HepG2 (cell line): ENCODE results near the gene LIME1. TPM values are rescaled to one million over a fixed set of nuclear protein-coding genes. Genes with fewer than 3 reads are reported as not detected.

ENCODE experiments used
- ATAC-seq: fragments of 200-7000 bp; cut with Tn5 transposase; 3 replicates; pipeline ENCODE4 v1.9.1; 2020; ENCODE audit warnings: mild to moderate bottlenecking, moderate library complexity
- BruUV-seq: library from RNA; stranded (reverse); fragments of 400-500 nt; replicated peaks from 2 replicates; lab custom pipeline; 2021; lab: Mats Ljungman, UMichigan
- CTCF ChIA-PET: fragments of 300-600 bp; formaldehyde crosslinking; extraction: SDS; loops from one replicate; lab custom pipeline; 2021; ENCODE audit warnings: low total read pairs, inconsistent platforms, low intra/inter-chr PET ratio; lab: Yijun Ruan, JAX
- POLR2A ChIA-PET: fragments of 350-600 bp; sonication (Branson Sonifier 250); formaldehyde crosslinking; loops from one replicate; lab custom pipeline; 2020; ENCODE audit warnings: antibody characterized with exemption, inconsistent platforms; lab: Yijun Ruan, JAX
- DNase-seq: peaks from one replicate; pipeline ENCODE4 v3.0.0-alpha.2; 2015; ENCODE audit warnings: low spot score
- FAIRE-seq: peaks from 3 replicates; lab custom pipeline; 2011; peaks lifted over from hg19 to GRCh38; lab: Jason Lieb, UNC
- H2AFZ ChIP-seq: one replicate; pipeline ENCODE4 v1.6.1; 2011; ENCODE audit warnings: low read length, inconsistent platforms
- H3K27ac ChIP-seq: fragments of 300-600 bp; 3 replicates; pipeline ENCODE4 v1.8.0; 2011; ENCODE audit warnings: mixed run types, mild to moderate bottlenecking, mixed read lengths, low read length, inconsistent platforms; ENCODE audit not compliant: insufficient read depth; ENCODE audit errors: extremely low read length
- H3K27me3 ChIP-seq, 2 experiments: fragments of 200-600 bp in 1 of 2; 2 replicates in 1 of 2; 3 replicates in 1 of 2; pipeline versions ENCODE4 v1.6.0 to v1.8.0; 2011; ENCODE audit warnings: low read length in 2 of 2, mild to moderate bottlenecking in 2 of 2, moderate library complexity in 2 of 2, inconsistent platforms in 1 of 2; ENCODE audit not compliant: insufficient read depth in 2 of 2, control insufficient read depth in 1 of 2
- H3K36me3 ChIP-seq, 2 experiments: fragments of 200-600 bp in 1 of 2; replicated peaks in 1 of 2; 2 replicates in 1 of 2; 3 replicates in 1 of 2; pipeline versions ENCODE4 v1.5.1 to v1.8.0; 2011; ENCODE audit warnings: low read length in 2 of 2, inconsistent platforms in 1 of 2; ENCODE audit not compliant: insufficient read depth in 2 of 2, control insufficient read depth in 1 of 2
- H3K4me1 ChIP-seq: 2 replicates; pipeline ENCODE4 v1.5.1; 2012; ENCODE audit warnings: low read length, inconsistent platforms; ENCODE audit not compliant: insufficient read depth
- H3K4me2 ChIP-seq: 2 replicates; pipeline ENCODE4 v1.6.0; 2011; ENCODE audit warnings: low read depth, low read length, inconsistent platforms
- H3K4me3 ChIP-seq, 3 experiments: fragments of 200-600 bp in 1 of 3; sonication (generic), shearing (Covaris generic) in 1 of 3; replicated peaks in 1 of 3; 2 replicates each; pipeline ENCODE4 v1.5.1; 2011 to 2016; ENCODE audit warnings: low read length in 3 of 3, inconsistent platforms in 2 of 3, low read depth in 2 of 3, mild to moderate bottlenecking in 2 of 3, control low read depth in 1 of 3, mixed read lengths in 1 of 3; ENCODE audit not compliant: insufficient read depth in 1 of 3
- H3K79me2 ChIP-seq: one replicate; pipeline ENCODE4 v1.6.1; 2011; ENCODE audit warnings: low read length, inconsistent platforms; ENCODE audit not compliant: insufficient read depth
- H3K9ac ChIP-seq: 2 replicates; pipeline ENCODE4 v1.6.0; 2011; ENCODE audit warnings: mild to moderate bottlenecking, low read depth, low read length, inconsistent platforms; ENCODE audit not compliant: insufficient read depth
- H3K9me3 ChIP-seq: 2 replicates; pipeline ENCODE4 v1.5.1; 2012; ENCODE audit warnings: mild to moderate bottlenecking, low read length
- H4K20me1 ChIP-seq: 2 replicates; pipeline ENCODE4 v1.6.0; 2011; ENCODE audit warnings: inconsistent platforms, mild to moderate bottlenecking, low read length, moderate library complexity; ENCODE audit not compliant: insufficient read depth
- GPN1 ChIP-seq: sonication (generic); formaldehyde crosslinking; IDR thresholded peaks from 2 replicates; pipeline ENCODE4 v1.5.1; 2020; ENCODE audit warnings: missing genetic modification reagents, borderline replicate concordance
- KLF15 ChIP-seq: sonication (generic); formaldehyde crosslinking; IDR thresholded peaks from 2 replicates; pipeline ENCODE4 v1.8.1; 2023; ENCODE audit warnings: borderline replicate concordance, mild to moderate bottlenecking, inconsistent platforms, missing genetic modification reagents, mixed read lengths
- KLF16 ChIP-seq, 2 experiments: sonication (generic) in 1 of 2; formaldehyde crosslinking in 1 of 2; IDR thresholded peaks; 2 replicates each; pipeline versions ENCODE4 v1.6.1 to v1.8.0; 2016 to 2023; ENCODE audit warnings: missing genetic modification reagents in 2 of 2, missing compliant biosample characterization in 1 of 2
- POLR2A ChIP-seq, 2 experiments: IDR thresholded peaks; 2 replicates each; pipeline ENCODE4 v1.6.1; 2011; ENCODE audit warnings: low read depth in 2 of 2, low read length in 2 of 2, mild to moderate bottlenecking in 1 of 2, moderate library complexity in 1 of 2; ENCODE audit not compliant: insufficient read depth in 1 of 2
- RBM22 ChIP-seq: fragments of 200-400 bp; formaldehyde crosslinking; optimal IDR thresholded peaks from 2 replicates; pipeline ENCODE3; 2017; ENCODE audit warnings: mild to moderate bottlenecking, low read length, moderate library complexity
- TAF1 ChIP-seq: sonication (generic); formaldehyde crosslinking; IDR thresholded peaks from 2 replicates; pipeline ENCODE4 v1.4.0; 2020; ENCODE audit warnings: missing genetic modification reagents
- ZNF407 ChIP-seq: sonication (generic); formaldehyde crosslinking; IDR thresholded peaks from one replicate; pipeline ENCODE4 v1.5.1; 2020; ENCODE audit warnings: mild to moderate bottlenecking, missing genetic modification reagents; ENCODE audit errors: not compliant biosample characterization
- ZNF788 ChIP-seq: sonication (generic); formaldehyde crosslinking; IDR thresholded peaks from 2 replicates; pipeline ENCODE4 v1.5.0; 2020; ENCODE audit warnings: mild to moderate bottlenecking, missing genetic modification reagents, borderline replicate concordance
- ZXDC ChIP-seq: sonication (generic); formaldehyde crosslinking; IDR thresholded peaks from 2 replicates; pipeline ENCODE4 v1.5.0; 2020; ENCODE audit warnings: mild to moderate bottlenecking, missing genetic modification reagents
- WGBS: methylation state at CpG from one replicate; pipeline ENCODE4 v1.1.6; 2017; ENCODE audit warnings: low lambda C conversion rate; 5-methylcytosine and 5-hydroxymethylcytosine counted together
- in situ Hi-C: cut with HindIII; loops from 2 replicates; pipeline ENCODE4 v1.10.0; 2017; ENCODE audit warnings: low pct_unique_long_range_greater_than_20kb; ENCODE audit not compliant: extremely low pct_ligation_motif_present
- intact Hi-C: fragments of 100-400 bp; cut with micrococcal nuclease; formaldehyde crosslinking; loops from one replicate; pipeline ENCODE4 v1.10.0; 2022; ENCODE audit not compliant: unreplicated experiment
- polyA plus RNA-seq, 8 experiments: library from polyadenylated mRNA; depleted of rRNA in 3 of 8; stranded (reverse) in 7 of 8; unstranded in 1 of 8; fragments of >200 nt; fragmentation: Illumina TruSeq in 4 of 8; extraction: Trizol in 4 of 8; gene quantifications; 2 replicates each; pipeline versions ENCODE4 v1.2.1 to v1.2.3, GENCODE V29; 2011 to 2016; ENCODE audit warnings: low read depth in 4 of 8, missing spikeins in 1 of 8, mixed read lengths in 1 of 8; ENCODE audit not compliant: insufficient read depth in 1 of 8
- total RNA-seq, 5 experiments: library from RNA; depleted of rRNA; stranded (reverse); fragments of >200 nt; fragmentation: Illumina TruSeq; extraction: Trizol; gene quantifications; 2 replicates each; pipeline ENCODE4 v1.2.3, GENCODE V29; 2016; ENCODE audit warnings: low read depth in 1 of 5

The LIME1 gene
- total and polyA plus RNA-seq, 2 of the 13 experiments (the other 11 are each of a cell fraction or from before 2014, with no cell fraction given): 13.0 to 61.5 TPM

- H3K9me3 ChIP-seq: no peaks in the 10 kb centered on the region
- ChIA-PET POLR2A (interaction anchor here (0.9 to 2.7 kb wide), 8 partner anchors 11 to 211 kb away, joined by 3 to 9 read pairs (median 4); partner anchors contain the start of genes ARFRP1, STMN3, TPD52L2 and UCKL1), CTCF (interaction anchor here (0.6 kb wide), 1 partner anchor 33 kb away, joined by 3 read pairs; no protein-coding TSS in a partner anchor)
- H3K27me3 ChIP-seq: no peaks in the 10 kb centered on the region
- no peak overlapping the region for H2AFZ ChIP-seq
- H3K4me2 ChIP-seq: peak overlapping the region; percentile 77
- in situ Hi-C loops (no loop called here), intact Hi-C loops (loop anchor here (10.0 kb wide), 1 partner anchor 119 kb away; the partner anchor contains the start of genes ABHD16B and TPD52L2)
- no TSS peak for BruUV-seq
- peaks cover 17 to 27% of the 10 kb centered on the region in 2 experiments for H3K36me3 ChIP-seq
- peaks cover 11% of the 10 kb centered on the region for H3K79me2 ChIP-seq
- peak overlapping the region; percentile 49 for H3K27ac ChIP-seq
- H3K9ac ChIP-seq: 0 out of 2 replicates have a peak overlapping the region, but pooled peaks have one; percentile 43
- H3K4me1 ChIP-seq: peaks cover 76% of the 10 kb centered on the region
- peak overlapping the region in 1 of 3 experiments; percentile 55; a peak in 1 of 6 replicates for H3K4me3 ChIP-seq
- DNase-seq: no peak
- ATAC-seq: peak; percentile 1
- FAIRE-seq: no peak
- 65% methylated on average over 15 of the region's 15 CpGs for WGBS
- H4K20me1 ChIP-seq: no peaks in the 10 kb centered on the region
- TF ChIP-seq KLF16 (CRISPR knock-in tag; IDR thresholded peaks at IDR 0.05): peak in 1 of 2 experiments; percentile 45; a peak in 1 of 4 replicates
- TF ChIP-seq RBM22: peak; percentile 82
- peak; percentile 9; the same call in 1 of the 2 replicates for TF ChIP-seq TAF1 (CRISPR knock-in tag)
- TF ChIP-seq ZNF788 (CRISPR knock-in tag): peak; percentile 3; the same call in 1 of the 2 replicates
- TF ChIP-seq GPN1 (CRISPR knock-in tag): 0 out of 2 replicates have a peak, but pooled peaks have one; percentile 64
- TF ChIP-seq KLF15 (CRISPR knock-in tag): no peak
- TF ChIP-seq ZNF407 (CRISPR knock-in tag): peak; percentile 31
- TF ChIP-seq POLR2A (IDR thresholded peaks at IDR 0.05; ENCODE audit: insufficient read depth in 1 of 2, low read depth in 2 of 2, low read length in 2 of 2): 0 out of 4 replicates have a peak, but pooled peaks of 1 of the 2 experiments have one; percentile 3
- 0 out of 2 replicates have a peak, but pooled peaks have one; percentile 29 for TF ChIP-seq ZXDC (CRISPR knock-in tag)
Observed at GRCh38 chr20:63745424-63745805, 9.0 kb downstream of the LIME1 start.
